Subcutaneous adipose tissue (tissue), 4 donors: ENCODE results near the gene VPS35. TPM values are rescaled to one million over a fixed set of nuclear protein-coding genes. Genes with fewer than 3 reads are reported as not detected.

ENCODE experiments used
- CTCF ChIP-seq: fragments of 450-650 bp; IDR thresholded peaks from one replicate; pipeline ENCODE4 v1.5.1; 2016; ENCODE audit warnings: low read depth, mild to moderate bottlenecking, control low read depth, antibody characterized with exemption, moderate library complexity
- total RNA-seq, 4 donors: library from RNA; depleted of rRNA; stranded (reverse); fragments of >200 nt; gene quantifications; one replicate each; pipeline ENCODE4 v1.1.0, GENCODE V29; 2016

The VPS35 gene
- total RNA-seq, 4 donors from 2014 or later = 70.8 to 98.3 (median 92.9) TPM

GRCh38 chr16:46720619-46721018 is 31.6 kb upstream of the VPS35 start:
- TF ChIP-seq CTCF = no peak

- TF ChIP-seq CTCF = no peak
Measured at GRCh38 chr16:46719528-46719927, 30.6 kb upstream of the VPS35 start.

- no peak for TF ChIP-seq CTCF
Measured at GRCh38 chr16:46718214-46718613, 29.2 kb upstream of the VPS35 start.

- TF ChIP-seq CTCF = no peak
Measured at GRCh38 chr16:46717692-46718091, 28.7 kb upstream of the VPS35 start.

- TF ChIP-seq CTCF = no peak
Measured at GRCh38 chr16:46715769-46716305, 26.9 kb upstream of the VPS35 start.

GRCh38 chr16:46714797-46715591 is 26.0 kb upstream of the VPS35 start:
- TF ChIP-seq CTCF = no peak

- TF ChIP-seq CTCF = no peak
Measured at GRCh38 chr16:46713634-46714033, 24.7 kb upstream of the VPS35 start.
